GM13976 (cell line): ENCODE measurements around the gene DPP6.

ENCODE experiments used
- DNase-seq: peaks from one replicate; pipeline ENCODE4 v3.0.0; 2012; ENCODE audit warnings: low spot score
- CTCF ChIP-seq: IDR thresholded peaks from 2 replicates; pipeline ENCODE4 v1.5.1; 2012; ENCODE audit warnings: borderline replicate concordance, mild to moderate bottlenecking; ENCODE audit not compliant: insufficient read depth; ENCODE audit errors: extremely low read depth, missing control alignments, control extremely low read depth
- in situ Hi-C: fragments of 300-500 bp; cut with MboI; formaldehyde crosslinking; loops from one replicate; pipeline ENCODE4 v1.12.0; 2022; ENCODE audit warnings: low sequenced_read_pairs, mixed read lengths, inconsistent platforms; ENCODE audit not compliant: unreplicated experiment

DPP6 gene

GRCh38 chr7:154906201-154906600, 854.0 kb downstream of the DPP6 start:
- no peak for TF ChIP-seq CTCF
- DNase-seq, result no peak
- in situ Hi-C loops, result loop anchor here (25.0 kb wide), 1 partner anchor 631 kb away; the partner anchor contains the start of gene CNPY1

GRCh38 chr7:154906736-154907355, 854.6 kb downstream of the DPP6 start:
- TF ChIP-seq CTCF, result no peak
- DNase-seq, result no peak
- in situ Hi-C loops, result loop anchor here (25.0 kb wide), 1 partner anchor 630 kb away; the partner anchor contains the start of gene CNPY1

- DNase-seq, result no peak
- in situ Hi-C loops, result loop anchor here (25.0 kb wide), 1 partner anchor 629 kb away; the partner anchor contains the start of gene CNPY1
- TF ChIP-seq CTCF, result no peak
Measured at GRCh38 chr7:154907651-154908620, 855.7 kb downstream of the DPP6 start.

GRCh38 chr7:154909241-154910105, 857.3 kb downstream of the DPP6 start:
- TF ChIP-seq CTCF, result no peak
- no peak for DNase-seq
- in situ Hi-C loops, result loop anchor here (25.0 kb wide), 1 partner anchor 628 kb away; the partner anchor contains the start of gene CNPY1

- in situ Hi-C loops, result loop anchor here (25.0 kb wide), 1 partner anchor 627 kb away; the partner anchor contains the start of gene CNPY1
- DNase-seq, result no peak
- no peak for TF ChIP-seq CTCF
Measured at GRCh38 chr7:154910125-154910524, 857.9 kb downstream of the DPP6 start.
